Effector memory CD8-positive, alpha-beta T cell (primary cell): ENCODE results near the gene SURF4.
"Not testable (repeated sequence)": the region's sequence is repeated elsewhere in the genome, so short reads cannot be mapped to it uniquely, and the experiment has no call there.

Experiments
- ATAC-seq: fragments of 150-1000 bp; cut with Tn5 transposase; replicated peaks from 2 replicates; pipeline ENCODE4 v1.10.0; 2021; ENCODE audit warnings: mild to moderate bottlenecking, moderate library complexity
- DNase-seq, 3 experiments: peaks; one replicate each; pipeline ENCODE4 v3.0.0; 2021
- H3K27ac Mint-ChIP-seq, 2 donors: one replicate each; pipeline ENCODE4 v1.8.0; 2022; ENCODE audit warnings: mild to moderate bottlenecking in 2 of 2, mixed read lengths in 2 of 2, moderate library complexity in 2 of 2
- H3K27me3 Mint-ChIP-seq, 2 donors: one replicate each; pipeline ENCODE4 v1.8.0; 2022; ENCODE audit warnings: mixed read lengths in 2 of 2
- H3K36me3 Mint-ChIP-seq: one replicate; pipeline ENCODE4 v1.8.0; 2022; ENCODE audit warnings: mild to moderate bottlenecking, moderate library complexity, mixed read lengths; ENCODE audit not compliant: insufficient read depth
- H3K4me1 Mint-ChIP-seq, 2 donors: one replicate each; pipeline ENCODE4 v1.8.0; 2022; ENCODE audit warnings: low read depth in 2 of 2, mixed read lengths in 2 of 2
- H3K4me3 Mint-ChIP-seq, 2 donors: one replicate each; pipeline ENCODE4 v1.8.0; 2022; ENCODE audit warnings: mild to moderate bottlenecking in 2 of 2, mixed read lengths in 2 of 2, moderate library complexity in 2 of 2
- H3K9me3 Mint-ChIP-seq, 2 donors: one replicate each; pipeline ENCODE4 v1.8.0; 2022; ENCODE audit warnings: mixed read lengths in 2 of 2

SURF4 gene

GRCh38 chr9:133340256-133340655, 35.6 kb downstream of the SURF4 start:
- peaks cover 18 to 30% of the 10 kb centered on the region in 2 donors for H3K4me1 Mint-ChIP-seq
- H3K9me3 Mint-ChIP-seq, result no peaks in the 10 kb centered on the region
- H3K27ac Mint-ChIP-seq, result peak overlapping the region in 1 of 2 donors; percentile 22
- H3K4me3 Mint-ChIP-seq, result peak overlapping the region in 1 of 2 donors; percentile 29
- no peaks in the 10 kb centered on the region for H3K27me3 Mint-ChIP-seq
- DNase-seq, result no peak
- ATAC-seq, result no peak
- H3K36me3 Mint-ChIP-seq, result peaks cover 31% of the 10 kb centered on the region

GRCh38 chr9:133339641-133340040, 36.2 kb downstream of the SURF4 start:
- Mint-ChIP-seq H3K4me1 (peaks cover 22 to 30% of the 10 kb centered on the region in 2 donors), H3K27ac (no peak overlapping the region), H3K9me3 (no peaks in the 10 kb centered on the region), H3K27me3 (no peaks in the 10 kb centered on the region), H3K36me3 (peaks cover 35% of the 10 kb centered on the region), H3K4me3 (no peak overlapping the region)
- ATAC-seq (no peak), DNase-seq (no peak)

DNA sequence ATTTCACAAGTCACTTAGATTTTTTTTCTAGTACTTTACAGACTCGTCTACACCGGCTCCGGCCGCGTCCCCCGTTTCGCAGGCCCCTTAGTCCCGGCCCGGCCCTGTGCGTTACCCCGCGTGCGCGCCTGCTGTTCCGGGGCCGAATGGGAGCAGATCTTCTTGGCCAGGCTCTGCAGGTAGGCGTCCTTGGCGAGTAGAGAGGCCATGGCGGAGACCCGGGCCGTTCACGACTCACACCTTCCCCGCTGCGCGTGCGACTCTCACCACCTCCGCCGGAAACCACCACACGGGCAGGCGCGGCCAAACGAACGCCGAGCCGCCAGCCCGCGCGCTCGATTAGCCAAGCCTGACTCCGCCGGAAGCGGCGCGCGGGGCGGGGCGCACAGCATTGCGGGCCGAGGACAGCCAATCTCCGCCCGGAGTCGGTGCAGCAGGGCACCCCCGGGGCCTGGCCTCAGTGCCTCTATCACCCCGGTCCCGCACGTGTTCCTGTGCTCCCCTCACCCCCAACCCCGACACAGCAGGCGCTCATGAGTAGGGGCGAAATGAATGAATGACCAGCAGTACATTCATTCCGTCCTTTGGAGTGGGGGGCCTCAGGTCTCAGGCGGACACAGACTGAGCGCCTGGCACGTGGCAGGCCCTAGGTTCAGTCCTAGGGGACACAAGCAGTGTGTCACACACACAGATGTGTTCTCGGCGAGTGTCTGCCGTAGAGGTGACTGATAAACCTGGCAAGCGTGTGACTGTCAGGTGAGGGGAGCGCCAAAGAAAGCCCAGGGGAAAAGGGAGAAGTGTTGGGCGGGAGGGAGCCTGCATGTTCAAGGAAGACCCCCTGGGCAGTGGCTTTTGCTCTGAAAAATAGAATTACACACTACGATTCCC, 39.7 kb downstream of the SURF4 start, which contains the start of gene SURF6:
TSS of gene SURF6 (minus strand) at position 265 of the 888 bp plus-strand sequence. CDS start at position 209, 56 bp downstream.
- Mint-ChIP-seq H3K4me1 (peaks cover 25 to 26% of the 10 kb centered on the region in 2 donors), H3K9me3 (no peaks in the 10 kb centered on the region), H3K27ac (peak within 1 kb of the TSS; percentile 90 to 93), H3K36me3 (peaks cover 49% of the 10 kb centered on the region), H3K27me3 (no peaks in the 10 kb centered on the region), H3K4me3 (peak within 1 kb of the TSS; percentile 90 to 94)
- ATAC-seq (peak; percentile 94), DNase-seq (peak; percentile 90 to 92 (median 90))

- Mint-ChIP-seq H3K4me3 (peak overlapping the region; percentile 90 to 94), H3K27ac (peak overlapping the region; percentile 90 to 93), H3K36me3 (peaks cover 58% of the 10 kb centered on the region), H3K4me1 (peaks cover 14 to 17% of the 10 kb centered on the region in 2 donors)
- not testable (repeated sequence) for H3K9me3 Mint-ChIP-seq, H3K27me3 Mint-ChIP-seq, DNase-seq, ATAC-seq
These were observed 41.0 kb downstream of the SURF4 start for GRCh38 chr9:133334888-133335287.

- peaks cover 12 to 15% of the 10 kb centered on the region in 2 donors for H3K4me1 Mint-ChIP-seq
- H3K9me3 Mint-ChIP-seq, result no peaks in the 10 kb centered on the region
- DNase-seq (no peak), ATAC-seq (no peak)
- no peak overlapping the region for H3K4me3 Mint-ChIP-seq
- H3K27ac Mint-ChIP-seq, result peak overlapping the region in 1 of 2 donors; percentile 90
- H3K36me3 Mint-ChIP-seq, result peaks cover 58% of the 10 kb centered on the region
- no peaks in the 10 kb centered on the region for H3K27me3 Mint-ChIP-seq
These were observed 41.7 kb downstream of the SURF4 start for GRCh38 chr9:133334161-133334560.

DNA sequence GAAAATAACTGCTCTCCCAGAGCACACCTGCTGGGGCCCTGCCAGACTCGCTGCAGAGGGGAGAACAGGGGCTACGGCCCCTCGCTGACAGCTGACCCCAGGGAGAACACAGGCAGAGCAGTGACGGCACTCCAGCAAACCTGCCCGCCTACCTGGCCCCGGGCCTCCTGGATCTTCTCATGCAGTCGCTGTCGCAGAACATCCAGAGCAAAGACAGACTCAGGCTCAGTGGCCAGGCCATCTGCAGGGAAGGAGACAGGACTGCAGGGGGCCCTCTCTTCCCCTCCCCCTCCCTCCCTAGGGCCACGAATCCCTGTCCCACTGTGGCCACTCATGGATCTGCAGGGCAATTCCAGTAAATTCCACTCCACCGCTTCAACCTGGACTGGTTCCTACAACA, 42.3 kb downstream of the SURF4 start:
- H3K9me3 Mint-ChIP-seq, result no peaks in the 10 kb centered on the region
- no peaks in the 10 kb centered on the region for H3K27me3 Mint-ChIP-seq
- H3K27ac Mint-ChIP-seq, result no peak overlapping the region
- ATAC-seq (no peak), DNase-seq (no peak)
- H3K4me1 Mint-ChIP-seq, result peaks cover 17 to 18% of the 10 kb centered on the region in 2 donors
- H3K36me3 Mint-ChIP-seq, result peaks cover 63% of the 10 kb centered on the region
- H3K4me3 Mint-ChIP-seq, result no peak overlapping the region

DNA sequence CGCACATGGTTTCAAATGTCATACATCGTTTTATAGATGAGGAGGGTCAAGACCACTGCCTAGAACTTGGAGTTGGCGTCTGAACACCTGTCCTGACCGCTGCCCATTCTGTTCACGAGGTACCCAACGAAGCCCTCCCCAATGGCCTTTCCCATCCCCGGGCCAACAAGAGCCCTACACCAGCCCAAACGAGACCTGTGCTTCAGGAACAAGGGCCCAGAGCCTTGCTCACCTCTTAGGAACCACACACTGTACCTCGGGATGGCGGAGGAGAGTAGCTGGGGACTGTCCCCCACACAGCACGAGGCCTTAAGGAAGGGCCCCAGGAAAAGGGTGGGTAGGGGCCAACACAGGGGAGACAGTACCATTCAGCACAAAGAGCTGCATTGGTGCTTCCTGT, 42.8 kb downstream of the SURF4 start:
- DNase-seq (no peak), ATAC-seq (no peak)
- no peaks in the 10 kb centered on the region for H3K9me3 Mint-ChIP-seq
- no peak overlapping the region for H3K27ac Mint-ChIP-seq
- peaks cover 68% of the 10 kb centered on the region for H3K36me3 Mint-ChIP-seq
- H3K27me3 Mint-ChIP-seq, result no peaks in the 10 kb centered on the region
- no peak overlapping the region for H3K4me3 Mint-ChIP-seq
- peaks cover 17 to 19% of the 10 kb centered on the region in 2 donors for H3K4me1 Mint-ChIP-seq

DNA sequence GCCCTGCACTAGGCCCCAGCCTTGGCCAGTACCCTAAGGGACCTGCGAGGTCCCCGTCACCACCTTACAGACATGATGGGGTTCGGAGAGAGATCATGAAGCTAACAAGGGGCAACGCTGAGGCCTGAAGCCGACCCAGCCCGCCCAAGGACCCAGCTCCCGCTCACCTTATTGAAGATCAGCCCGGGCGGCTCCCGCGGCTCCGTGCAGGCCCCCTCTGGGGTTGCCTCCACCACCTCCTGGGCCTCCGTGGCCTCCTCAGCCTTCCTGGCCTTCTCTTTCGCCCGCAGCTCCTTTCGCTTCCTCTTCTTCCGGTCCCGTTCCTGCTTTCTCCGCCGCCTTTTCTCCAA, 43.5 kb downstream of the SURF4 start:
- H3K9me3 Mint-ChIP-seq, result no peaks in the 10 kb centered on the region
- peaks cover 65% of the 10 kb centered on the region for H3K36me3 Mint-ChIP-seq
- no peak for DNase-seq
- ATAC-seq, result no peak
- no peak overlapping the region for H3K27ac Mint-ChIP-seq
- no peak overlapping the region for H3K4me3 Mint-ChIP-seq
- H3K4me1 Mint-ChIP-seq, result peaks cover 17 to 19% of the 10 kb centered on the region in 2 donors
- H3K27me3 Mint-ChIP-seq, result no peaks in the 10 kb centered on the region

- no peak for ATAC-seq
- no peak overlapping the region for H3K4me3 Mint-ChIP-seq
- H3K4me1 Mint-ChIP-seq, result peaks cover 15 to 19% of the 10 kb centered on the region in 2 donors
- DNase-seq, result no peak
- no peak overlapping the region for H3K27ac Mint-ChIP-seq
- H3K36me3 Mint-ChIP-seq, result peaks cover 65% of the 10 kb centered on the region
- no peaks in the 10 kb centered on the region for H3K9me3 Mint-ChIP-seq
- H3K27me3 Mint-ChIP-seq, result no peaks in the 10 kb centered on the region
These were observed 44.0 kb downstream of the SURF4 start for GRCh38 chr9:133331641-133332380.

GRCh38 chr9:133331221-133331620, 44.6 kb downstream of the SURF4 start:
- ATAC-seq (no peak), DNase-seq (no peak)
- Mint-ChIP-seq H3K4me3 (no peak overlapping the region), H3K27me3 (no peaks in the 10 kb centered on the region), H3K27ac (no peak overlapping the region), H3K36me3 (peaks cover 65% of the 10 kb centered on the region), H3K9me3 (no peaks in the 10 kb centered on the region), H3K4me1 (peaks cover 10 to 19% of the 10 kb centered on the region in 2 donors)

DNA sequence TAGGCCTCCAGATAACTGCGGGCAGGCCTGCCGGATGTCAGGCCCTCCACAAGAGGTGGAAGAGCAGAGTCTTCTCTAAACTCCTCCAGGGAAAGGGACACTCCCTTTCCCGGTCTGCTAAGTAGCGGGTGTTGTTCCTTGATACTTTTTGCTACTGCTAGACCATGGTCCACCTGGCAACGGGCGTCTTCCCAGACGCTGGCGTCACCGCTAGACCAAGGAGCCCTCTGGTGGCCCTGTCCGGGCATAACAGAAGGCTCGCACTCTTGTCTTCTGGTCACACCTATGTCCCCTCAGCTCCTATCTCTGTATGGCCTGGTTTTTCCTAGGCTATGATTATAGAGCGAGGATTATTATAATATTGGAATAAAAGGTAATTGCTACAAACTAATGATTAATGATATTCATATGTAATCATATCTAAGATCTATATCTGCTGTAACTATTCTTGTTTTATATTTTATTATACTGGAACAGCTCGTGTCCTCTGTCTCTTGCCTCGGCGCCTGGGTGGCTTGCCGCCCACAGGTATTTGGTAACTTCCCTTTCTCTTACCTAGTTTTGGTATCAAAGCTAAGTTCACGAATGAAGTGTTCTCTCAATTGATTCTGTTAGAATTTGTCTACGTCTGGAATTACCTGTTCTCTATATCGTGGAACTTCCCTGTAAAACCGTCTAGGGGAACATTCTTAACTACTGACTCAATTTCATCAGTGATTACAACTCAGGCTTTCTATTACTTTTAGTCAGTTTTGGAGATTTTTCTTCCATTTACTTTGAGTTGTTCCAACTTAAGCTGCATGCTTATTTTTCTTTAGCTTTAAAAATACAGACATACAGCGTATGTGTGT, 46.3 kb downstream of the SURF4 start:
- H3K4me1 Mint-ChIP-seq, result peaks cover 4 to 10% of the 10 kb centered on the region in 2 donors
- H3K27ac Mint-ChIP-seq, H3K27me3 Mint-ChIP-seq, H3K9me3 Mint-ChIP-seq, ATAC-seq, H3K4me3 Mint-ChIP-seq, DNase-seq: not testable (repeated sequence)
- H3K36me3 Mint-ChIP-seq, result peaks cover 52% of the 10 kb centered on the region

- DNase-seq, result no peak
- Mint-ChIP-seq H3K27ac (no peak overlapping the region), H3K27me3 (no peaks in the 10 kb centered on the region), H3K4me1 (peaks cover 8 to 10% of the 10 kb centered on the region in 2 donors), H3K9me3 (no peaks in the 10 kb centered on the region), H3K4me3 (no peak overlapping the region), H3K36me3 (peaks cover 37% of the 10 kb centered on the region)
- ATAC-seq, result no peak
These were observed 47.9 kb downstream of the SURF4 start for GRCh38 chr9:133327834-133328484.
